Cardiac fibroblast (primary cell): ENCODE data around the gene ATE1.
"Not testable (repeated sequence)": the region's sequence is repeated elsewhere in the genome, so short reads cannot be mapped to it uniquely, and the experiment has no call there.

Experiments
- DNase-seq, 2 donors: peaks; one replicate each; pipeline versions ENCODE4 v3.0.0 to v3.0.0-alpha.2; 2010; ENCODE audit warnings: low read depth in 2 of 2
- H3K4me3 ChIP-seq, 2 donors: replicated peaks in 1 of 2; 1 replicate in 1 of 2; 2 replicates in 1 of 2; pipeline ENCODE4 v1.5.1; 2011; ENCODE audit warnings: low read depth in 2 of 2, low read length in 2 of 2, mild to moderate bottlenecking in 2 of 2, moderate library complexity in 1 of 2
- CTCF ChIP-seq: IDR thresholded peaks from one replicate; pipeline ENCODE4 v1.5.1; 2011; ENCODE audit warnings: low read depth, mild to moderate bottlenecking, low read length, inconsistent platforms

The ATE1 gene

GRCh38 chr10:121833387-121833786 lies 94.4 kb downstream of the ATE1 start:
- no peak for TF ChIP-seq CTCF
- no peak overlapping the region for H3K4me3 ChIP-seq
- DNase-seq, result no peak

GRCh38 chr10:121832647-121833046 lies 95.2 kb downstream of the ATE1 start:
- TF ChIP-seq CTCF, result no peak
- no peak overlapping the region for H3K4me3 ChIP-seq
- no peak for DNase-seq

- no peak overlapping the region for H3K4me3 ChIP-seq
- no peak for DNase-seq
- TF ChIP-seq CTCF, result no peak
Observed at GRCh38 chr10:121831777-121832176, 96.1 kb downstream of the ATE1 start.

GRCh38 chr10:121831237-121831636 lies 96.6 kb downstream of the ATE1 start:
- no peak for TF ChIP-seq CTCF
- no peak for DNase-seq
- no peak overlapping the region for H3K4me3 ChIP-seq

GRCh38 chr10:121830101-121830500 lies 97.7 kb downstream of the ATE1 start:
- no peak for TF ChIP-seq CTCF
- H3K4me3 ChIP-seq, result no peak overlapping the region
- no peak for DNase-seq

- DNase-seq, result no peak
- no peak for TF ChIP-seq CTCF
- no peak overlapping the region for H3K4me3 ChIP-seq
Observed at GRCh38 chr10:121828045-121828444, 99.8 kb downstream of the ATE1 start.

- H3K4me3 ChIP-seq, DNase-seq: not testable (repeated sequence)
Observed at GRCh38 chr10:121826773-121827172, 101.1 kb downstream of the ATE1 start.
